GM18508 (cell line): ENCODE data around the gene FLT3.
"Not testable (repeated sequence)": the region's sequence is repeated elsewhere in the genome, so short reads cannot be mapped to it uniquely, and the experiment has no call there.

ENCODE experiments used
- ATAC-seq: cut with Tn5 transposase; IDR thresholded peaks from one replicate; pipeline ENCODE4 v1.9.1; 2021; ENCODE audit warnings: moderate number of reproducible peaks; ENCODE audit not compliant: insufficient read depth, unreplicated experiment

FLT3 gene

GRCh38 chr13:28012383-28012782, 88.0 kb downstream of the FLT3 start:
- no peak for ATAC-seq

GRCh38 chr13:28010046-28010445, 90.3 kb downstream of the FLT3 start:
- no peak for ATAC-seq

GRCh38 chr13:28005016-28005415, 95.4 kb downstream of the FLT3 start:
- not testable (repeated sequence) for ATAC-seq

GRCh38 chr13:28002886-28003698, 97.3 kb downstream of the FLT3 start:
- ATAC-seq: no peak

- ATAC-seq: no peak
Observed at GRCh38 chr13:28001837-28002473, 98.4 kb downstream of the FLT3 start.

GRCh38 chr13:28001049-28001448, 99.3 kb downstream of the FLT3 start:
- no peak for ATAC-seq

GRCh38 chr13:28000567-28000966, 99.8 kb downstream of the FLT3 start:
- ATAC-seq: no peak

- ATAC-seq: no peak
Observed at GRCh38 chr13:27997904-27998522, 102.4 kb downstream of the FLT3 start.

GRCh38 chr13:27991881-27992280, 108.5 kb downstream of the FLT3 start:
- no peak for ATAC-seq

- ATAC-seq: no peak
Observed at GRCh38 chr13:27988520-27988919, 111.9 kb downstream of the FLT3 start, which contains the start of gene URAD. TSS of gene URAD (minus strand) at chr13:27988693. CDS start at chr13:27988637, 56 bp downstream.

GRCh38 chr13:27985600-27985999, 114.8 kb downstream of the FLT3 start:
- no peak for ATAC-seq

GRCh38 chr13:27982361-27982760, 118.0 kb downstream of the FLT3 start:
- ATAC-seq: no peak

- ATAC-seq: no peak
Observed at GRCh38 chr13:27981006-27981708, 119.2 kb downstream of the FLT3 start.

GRCh38 chr13:27980280-27980998, 119.9 kb downstream of the FLT3 start:
- ATAC-seq: no peak

GRCh38 chr13:27979765-27980279, 120.6 kb downstream of the FLT3 start:
- ATAC-seq: no peak

- ATAC-seq: no peak
Observed at GRCh38 chr13:27979001-27979643, 121.3 kb downstream of the FLT3 start.

- ATAC-seq: no peak
Observed at GRCh38 chr13:27978301-27978968, 121.9 kb downstream of the FLT3 start.

GRCh38 chr13:27977476-27978300, 122.7 kb downstream of the FLT3 start:
- ATAC-seq: no peak
